ENCODE data around the gene CFAP77.

CFAP77 gene

DNA sequence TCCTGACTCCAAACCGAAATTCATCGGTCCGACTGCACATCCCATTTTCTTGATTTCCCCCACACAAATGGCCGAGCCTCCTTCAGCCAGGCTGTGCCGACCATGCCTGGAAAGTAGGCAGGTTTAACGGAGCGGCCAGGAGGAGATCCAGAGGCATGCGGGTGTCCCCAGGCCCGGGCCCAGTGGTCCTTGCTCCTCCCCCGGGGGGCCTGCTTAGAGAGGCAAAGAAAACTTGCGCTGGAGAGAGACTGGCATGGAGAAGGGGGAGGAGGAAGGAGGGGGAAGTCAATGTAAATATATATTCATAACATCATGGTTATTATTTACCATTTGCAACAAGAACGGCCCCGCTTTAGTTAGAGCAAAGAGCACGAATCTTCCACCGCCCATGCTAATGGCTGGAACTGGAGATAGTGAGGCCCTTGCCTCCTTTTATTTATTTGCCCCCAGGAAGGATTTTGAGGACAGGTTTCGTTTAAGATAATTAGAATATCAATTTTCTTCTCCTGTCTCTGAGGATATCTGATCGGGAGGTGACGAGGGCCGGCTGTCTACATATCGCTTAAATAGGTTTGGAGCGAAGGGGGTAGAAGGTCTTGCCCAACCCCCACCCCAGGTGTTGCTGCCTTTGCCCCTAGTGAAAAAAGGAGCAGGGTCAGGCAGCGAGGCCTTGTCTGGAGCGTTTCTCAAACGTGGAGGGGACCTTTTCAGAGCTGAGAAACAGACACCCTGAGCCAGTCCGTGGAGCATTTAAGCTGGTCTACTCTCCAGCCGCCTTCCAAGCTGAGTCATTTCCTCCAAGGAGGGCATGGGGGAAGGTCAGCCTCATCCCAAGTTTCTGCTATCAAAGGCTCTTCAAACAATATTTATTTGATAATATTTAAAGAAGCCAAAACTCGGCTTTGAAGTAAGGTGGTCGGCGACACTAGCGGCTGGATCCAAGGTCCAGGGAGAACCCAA, 174.9 kb downstream of the CFAP77 start:
- no peak for DNase-seq

DNA sequence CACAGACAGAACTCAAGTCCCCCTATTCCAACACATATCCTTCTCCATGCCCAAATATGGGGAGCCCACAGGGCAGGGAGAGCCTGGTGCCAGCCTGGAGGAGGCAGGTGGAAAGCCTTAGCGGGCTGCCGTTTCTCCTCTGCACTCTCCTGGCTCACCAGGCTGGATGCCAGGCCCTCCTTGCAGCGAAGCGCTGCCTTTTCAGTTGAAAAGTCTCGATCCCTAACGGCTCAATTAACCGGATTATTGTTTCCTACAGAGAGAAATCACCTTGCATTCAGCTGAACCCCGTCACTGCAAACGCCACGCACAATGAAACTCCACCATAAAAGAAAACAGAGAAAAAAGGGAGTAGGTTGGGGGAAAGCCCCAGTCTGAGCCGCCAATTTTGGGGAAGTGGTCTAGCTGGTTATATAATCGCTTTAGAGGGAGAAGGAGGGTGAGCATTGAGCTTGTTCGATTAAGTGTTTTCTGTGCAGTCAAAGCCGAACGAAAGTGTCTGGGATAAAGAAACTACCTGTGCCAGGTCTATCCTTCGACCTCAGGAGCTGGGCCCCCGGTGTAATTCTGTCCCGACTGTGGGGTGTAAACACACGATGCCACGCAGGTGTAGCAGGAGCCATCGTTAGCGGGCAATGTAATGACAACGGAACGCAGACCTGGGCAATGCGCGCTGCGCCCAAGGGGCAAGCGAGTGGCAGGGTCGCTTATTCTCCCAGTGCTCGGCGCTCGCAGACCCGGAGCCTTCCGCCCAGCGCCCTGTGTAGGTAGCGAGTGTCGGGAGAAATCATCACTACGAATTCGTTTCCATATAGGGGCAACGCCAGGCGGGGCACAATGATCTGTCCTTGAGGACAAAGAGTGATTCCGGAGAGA, 176.2 kb downstream of the CFAP77 start:
- DNase-seq: no peak

- DNase-seq: no peak
These were observed 177.0 kb downstream of the CFAP77 start for GRCh38 chr9:132586830-132587591.

- no peak for DNase-seq
These were observed 177.6 kb downstream of the CFAP77 start for GRCh38 chr9:132587592-132587955.

DNA sequence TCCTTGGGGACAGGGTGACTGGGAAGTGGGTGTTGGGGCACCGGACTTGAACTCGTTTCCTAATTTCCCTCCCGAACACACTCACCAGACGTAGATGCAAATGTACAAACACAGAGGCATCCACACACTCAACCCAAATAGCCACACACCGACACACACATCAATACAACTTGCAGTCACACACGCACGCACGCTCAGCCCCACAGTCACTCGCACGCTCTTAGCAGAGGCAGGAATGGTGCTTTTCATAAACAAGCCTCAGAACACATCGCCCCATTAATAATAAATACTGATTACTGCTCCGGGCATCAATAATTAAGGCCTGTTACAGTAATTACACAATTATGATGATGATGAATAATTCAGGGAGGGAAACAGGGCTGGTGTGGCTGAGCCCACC, 178.1 kb downstream of the CFAP77 start:
- no peak for DNase-seq

DNA sequence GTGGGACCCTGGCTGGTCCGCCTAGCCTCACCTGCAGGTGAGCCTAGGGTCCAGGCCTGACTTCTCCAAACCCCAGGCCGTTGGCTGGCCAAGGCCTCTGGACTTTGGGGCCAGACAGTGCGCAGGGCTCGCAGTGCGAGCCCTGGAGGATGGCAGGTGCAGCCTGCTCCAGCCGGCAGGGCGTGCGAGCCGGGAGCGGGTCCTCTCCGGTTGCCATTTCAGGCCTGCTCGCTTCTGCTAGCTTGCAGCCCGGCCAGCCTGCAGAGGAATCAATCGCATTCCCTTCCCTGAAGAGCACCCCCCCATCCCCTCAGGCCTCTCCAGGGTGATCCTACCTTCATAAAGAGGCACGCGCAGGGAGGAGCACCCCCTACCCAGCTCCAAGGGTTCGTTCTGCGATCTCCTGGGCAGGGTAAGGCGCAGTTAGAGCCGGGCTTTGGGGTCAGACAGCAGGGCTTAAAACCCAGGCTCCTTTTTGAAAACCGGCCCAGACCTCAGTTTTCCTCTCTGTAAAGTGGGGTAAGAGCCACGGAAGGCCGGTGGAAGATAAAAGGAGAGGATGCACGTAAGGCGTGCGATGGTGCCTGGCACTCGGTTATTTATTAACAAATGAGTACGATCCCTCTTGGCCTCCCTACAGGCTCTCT, 178.6 kb downstream of the CFAP77 start:
- DNase-seq: no peak

DNA sequence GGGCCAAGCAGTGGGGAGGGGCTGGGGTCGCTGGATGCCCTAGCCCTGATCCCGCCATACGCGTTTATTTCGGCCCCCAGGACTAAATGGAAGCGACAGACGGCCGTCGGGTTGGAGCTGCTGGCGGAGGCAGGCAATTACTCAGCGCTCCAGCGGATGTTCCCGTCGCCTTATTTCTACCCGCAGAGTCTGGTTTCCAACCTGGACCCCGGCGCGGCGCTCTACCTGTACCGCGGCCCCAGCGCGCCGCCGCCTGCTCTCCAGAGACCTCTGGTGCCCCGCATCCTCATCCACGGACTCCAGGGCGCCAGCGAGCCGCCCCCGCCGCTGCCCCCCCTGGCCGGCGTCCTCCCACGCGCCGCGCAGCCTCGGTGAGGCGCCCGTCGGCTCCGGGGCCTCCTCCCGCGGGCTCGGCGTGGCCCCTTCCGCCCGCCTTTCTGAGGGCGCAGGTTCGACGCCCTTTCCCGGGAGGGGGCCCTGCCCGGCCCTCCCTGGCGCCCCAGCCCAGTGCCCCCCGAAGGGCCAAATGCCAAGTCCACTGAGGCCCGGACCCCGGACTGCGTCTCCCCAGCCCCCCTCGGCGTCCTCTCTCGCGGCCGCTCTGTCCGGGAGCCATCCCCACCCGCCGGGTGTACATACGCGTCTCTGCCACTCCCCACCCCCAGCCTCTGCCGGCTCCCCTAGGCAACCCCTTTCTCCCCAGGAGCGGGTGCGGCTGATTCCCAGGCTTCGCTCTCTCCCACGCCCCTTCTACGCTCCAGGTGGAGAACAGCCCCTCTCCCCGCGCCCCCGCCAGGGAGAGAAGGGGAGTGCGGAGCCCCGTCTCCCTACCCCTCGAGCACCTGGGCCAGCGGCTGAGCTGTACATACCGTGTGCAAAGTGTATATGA, 179.4 kb downstream of the CFAP77 start:
- no peak for DNase-seq

GRCh38 chr9:132590037-132590317, 180.0 kb downstream of the CFAP77 start:
- DNase-seq: no peak

DNA sequence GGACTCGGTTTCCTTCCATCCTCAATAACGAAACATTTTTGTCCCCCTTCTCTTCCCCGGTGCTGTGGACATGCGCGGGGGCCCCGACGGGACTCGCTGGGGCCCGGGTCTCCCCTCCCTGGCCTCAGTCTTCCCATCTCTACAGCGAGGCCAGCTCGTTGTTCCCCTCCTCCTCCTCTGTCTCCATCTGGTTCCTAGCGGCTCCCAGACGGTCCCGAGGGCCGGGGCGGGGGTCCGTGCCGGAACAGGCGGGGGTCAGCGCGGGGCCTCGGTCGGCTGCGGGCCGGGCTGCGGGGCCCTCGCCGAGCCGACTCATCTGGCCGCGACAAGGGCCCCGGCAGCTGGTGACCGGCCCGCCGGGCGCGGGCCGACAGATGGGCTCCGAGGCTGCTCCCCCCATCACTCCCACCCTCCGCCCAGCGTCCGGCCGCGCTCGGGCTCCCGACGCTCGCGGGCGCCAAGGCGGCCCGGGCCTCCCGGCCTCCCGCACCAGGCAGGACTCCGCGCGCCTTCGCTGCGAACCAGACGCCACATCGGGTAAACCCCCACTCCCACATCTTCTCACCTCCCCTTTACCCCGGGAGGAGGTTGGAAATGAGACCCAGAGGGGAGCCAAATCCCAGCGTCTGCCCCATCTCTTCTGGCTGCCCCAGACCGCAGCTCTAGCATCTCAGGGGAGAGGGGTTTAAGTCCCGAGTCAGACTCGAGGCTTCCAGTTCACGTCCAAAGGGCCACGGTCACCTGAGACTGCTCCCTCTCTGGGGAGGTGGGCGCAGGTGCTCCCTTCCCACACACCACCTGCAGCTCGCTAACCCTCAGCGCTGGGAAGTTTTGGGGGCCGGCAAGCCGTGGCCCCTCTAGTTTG, 180.5 kb downstream of the CFAP77 start:
- no peak for DNase-seq

- DNase-seq: no peak
These were observed 181.2 kb downstream of the CFAP77 start for GRCh38 chr9:132591244-132591643.

GRCh38 chr9:132591751-132592314, 181.8 kb downstream of the CFAP77 start:
- no peak for DNase-seq

GRCh38 chr9:132592451-132592850, 182.4 kb downstream of the CFAP77 start:
- DNase-seq: no peak

GRCh38 chr9:132594412-132594811, 184.4 kb downstream of the CFAP77 start:
- no peak for DNase-seq

- no peak for DNase-seq
These were observed 185.3 kb downstream of the CFAP77 start for GRCh38 chr9:132595319-132595718.

- DNase-seq: no peak
These were observed 186.2 kb downstream of the CFAP77 start for GRCh38 chr9:132596200-132596599.

- no peak for DNase-seq
These were observed 187.2 kb downstream of the CFAP77 start for GRCh38 chr9:132597073-132597775.

- DNase-seq: no peak
These were observed 190.4 kb downstream of the CFAP77 start for GRCh38 chr9:132600326-132600984.

- DNase-seq: no peak
These were observed 192.2 kb downstream of the CFAP77 start for GRCh38 chr9:132602207-132602606.

DNA sequence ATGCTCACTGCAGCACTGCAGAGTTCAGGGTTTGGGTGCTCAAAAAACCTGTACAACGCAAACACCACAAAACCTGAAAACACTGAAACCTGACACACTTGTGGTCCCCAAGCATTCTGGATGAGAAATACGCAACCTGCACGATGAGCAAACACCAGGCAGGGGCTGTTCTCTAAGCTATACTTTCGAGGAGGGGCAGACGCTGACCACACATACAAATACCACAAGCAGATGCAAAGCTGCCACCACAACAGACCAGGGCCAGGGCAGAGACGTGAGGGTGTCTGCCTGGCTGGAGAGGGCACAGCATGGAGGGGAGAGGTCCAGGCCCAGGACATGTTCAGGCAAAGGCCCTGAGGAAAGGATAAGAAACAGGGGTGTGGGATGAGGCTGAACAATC, 195.4 kb downstream of the CFAP77 start:
- no peak for DNase-seq
